Endothelial cell (in vitro differentiated cells): Measurements from ENCODE around the gene OLFML2A. TPM values are rescaled to one million over a fixed set of nuclear protein-coding genes. Genes with fewer than 3 reads are reported as not detected.
"Not testable (repeated sequence)": the region's sequence is repeated elsewhere in the genome, so short reads cannot be mapped to it uniquely, and the experiment has no call there.

ENCODE experiments used
- DNase-seq: peaks from one replicate; pipeline ENCODE4 v3.0.0; 2021; ENCODE audit warnings: low spot score
- H3K27ac Mint-ChIP-seq: one replicate; pipeline ENCODE4 v1.8.0; 2021; ENCODE audit warnings: mixed read lengths, inconsistent platforms; ENCODE audit not compliant: unreplicated experiment
- H3K27me3 Mint-ChIP-seq: one replicate; pipeline ENCODE4 v1.8.0; 2021; ENCODE audit warnings: mild to moderate bottlenecking, moderate library complexity, mixed read lengths, inconsistent platforms; ENCODE audit not compliant: unreplicated experiment
- H3K36me3 Mint-ChIP-seq: one replicate; pipeline ENCODE4 v1.8.0; 2021; ENCODE audit warnings: mild to moderate bottlenecking, low read depth, mixed read lengths, inconsistent platforms; ENCODE audit not compliant: unreplicated experiment
- H3K4me1 Mint-ChIP-seq: one replicate; pipeline ENCODE4 v1.8.0; 2021; ENCODE audit warnings: mild to moderate bottlenecking, mixed read lengths, inconsistent platforms; ENCODE audit not compliant: unreplicated experiment
- H3K4me3 Mint-ChIP-seq: one replicate; pipeline ENCODE4 v1.8.0; 2021; ENCODE audit warnings: mild to moderate bottlenecking, mixed read lengths, inconsistent platforms; ENCODE audit not compliant: unreplicated experiment
- H3K9me3 Mint-ChIP-seq: one replicate; pipeline ENCODE4 v1.8.0; 2021; ENCODE audit warnings: mixed read lengths, inconsistent platforms; ENCODE audit not compliant: unreplicated experiment
- CTCF ChIP-seq: fragments of 200-600 bp; sonication (generic); IDR thresholded peaks from one replicate; pipeline ENCODE4 v1.5.0; 2021; ENCODE audit warnings: antibody characterized with exemption; ENCODE audit not compliant: unreplicated experiment
- total RNA-seq: library from RNA; stranded (reverse); fragmentation: NEBNext Ultra II Directional; extraction: Animal tissue kit (Norgen Biotek cat#: 25700); gene quantifications from one replicate; pipeline ENCODE4 v1.2.1, GENCODE V29; 2021; ENCODE audit not compliant: unreplicated experiment

Gene OLFML2A
- total RNA-seq, 1 donor from 2014 or later, result 18.2 TPM

DNA sequence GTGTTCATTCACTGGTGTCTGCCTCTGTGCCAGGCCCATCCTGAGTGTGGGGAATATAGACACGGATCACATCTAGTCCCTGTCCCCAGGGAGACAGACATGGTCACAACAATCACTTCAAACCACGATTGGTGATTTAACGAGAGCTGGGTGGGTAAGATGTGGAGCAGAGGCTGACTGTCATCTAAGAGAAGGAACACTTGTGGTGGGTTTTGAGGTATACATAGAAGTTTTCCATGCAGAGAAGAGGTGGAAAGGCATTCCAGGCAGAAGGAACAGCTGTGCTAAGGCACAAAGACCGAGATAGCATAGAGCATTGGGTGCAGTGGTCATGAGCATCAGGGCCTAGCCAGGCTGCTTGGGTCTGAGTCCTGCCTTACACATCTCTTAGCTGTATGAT, 53.7 kb downstream of the OLFML2A start:
- no peak for TF ChIP-seq CTCF
- H3K27me3 Mint-ChIP-seq, result no peaks in the 10 kb centered on the region
- H3K9me3 Mint-ChIP-seq, result no peaks in the 10 kb centered on the region
- peaks cover 2% of the 10 kb centered on the region for H3K4me1 Mint-ChIP-seq
- H3K36me3 Mint-ChIP-seq, result no peaks in the 10 kb centered on the region
- no peak overlapping the region for H3K27ac Mint-ChIP-seq
- H3K4me3 Mint-ChIP-seq, result no peak overlapping the region
- DNase-seq, result no peak

- Mint-ChIP-seq H3K36me3 (no peaks in the 10 kb centered on the region), H3K4me3 (no peak overlapping the region), H3K4me1 (peaks cover 2% of the 10 kb centered on the region), H3K27me3 (no peaks in the 10 kb centered on the region), H3K9me3 (no peaks in the 10 kb centered on the region), H3K27ac (no peak overlapping the region)
- TF ChIP-seq CTCF, result no peak
- no peak for DNase-seq
Observed at GRCh38 chr9:124831642-124832364, 54.9 kb downstream of the OLFML2A start.

DNA sequence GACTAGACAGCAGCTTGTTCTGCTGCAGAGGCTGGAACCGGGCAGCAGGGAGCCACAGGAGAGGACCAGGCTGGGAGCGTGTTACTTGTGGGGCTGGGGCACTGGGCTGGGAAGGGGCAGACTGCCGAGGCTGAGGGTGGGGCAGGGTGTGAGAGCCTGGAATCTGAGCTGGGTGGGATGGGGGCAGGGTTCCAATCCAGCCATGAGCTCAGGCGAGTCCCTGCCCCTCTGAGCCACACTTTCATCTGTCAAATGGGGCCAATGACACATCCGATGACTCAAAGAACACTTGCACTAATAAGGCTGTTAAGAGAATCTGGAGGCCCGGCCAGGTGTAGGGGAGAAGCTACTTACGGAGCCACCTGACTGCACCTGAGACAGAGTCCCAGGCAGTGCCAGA, 57.7 kb downstream of the OLFML2A start:
- Mint-ChIP-seq H3K27ac (no peak overlapping the region), H3K36me3 (no peaks in the 10 kb centered on the region), H3K4me1 (peaks cover 2% of the 10 kb centered on the region), H3K27me3 (peaks cover 2% of the 10 kb centered on the region), H3K4me3 (no peak overlapping the region), H3K9me3 (no peaks in the 10 kb centered on the region)
- TF ChIP-seq CTCF, result no peak
- DNase-seq, result no peak

DNA sequence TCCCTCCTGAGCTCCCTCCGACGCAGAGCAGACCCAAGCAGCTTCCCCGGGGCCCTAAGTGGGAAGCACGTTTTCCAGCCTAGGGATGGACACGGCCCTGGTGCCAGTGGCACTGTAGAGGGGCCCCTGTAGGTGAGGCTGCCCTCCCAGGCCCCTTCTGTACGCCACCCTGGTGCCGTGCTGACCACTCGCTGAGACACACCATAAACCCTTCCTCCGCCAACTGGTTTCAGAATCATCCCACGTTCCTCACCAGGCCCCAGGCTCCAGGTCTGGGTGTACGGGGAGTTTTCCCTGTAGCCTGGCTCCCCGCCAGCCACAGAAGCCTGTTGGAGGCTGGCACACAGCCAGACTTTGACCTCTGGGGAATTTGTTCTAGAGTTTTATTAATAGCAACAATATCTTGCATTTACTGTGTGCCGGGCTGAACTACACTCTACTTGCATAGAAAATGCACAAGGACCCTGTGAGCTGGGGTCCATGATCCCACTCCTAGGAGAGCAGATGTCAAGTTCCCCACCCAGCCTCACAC, 58.2 kb downstream of the OLFML2A start:
- Mint-ChIP-seq H3K27me3 (peaks cover 2% of the 10 kb centered on the region), H3K27ac (no peak overlapping the region), H3K4me1 (peaks cover 2% of the 10 kb centered on the region), H3K4me3 (no peak overlapping the region), H3K36me3 (no peaks in the 10 kb centered on the region), H3K9me3 (no peaks in the 10 kb centered on the region)
- no peak for TF ChIP-seq CTCF
- no peak for DNase-seq

- H3K4me1 Mint-ChIP-seq, H3K9me3 Mint-ChIP-seq, H3K36me3 Mint-ChIP-seq, H3K4me3 Mint-ChIP-seq, H3K27me3 Mint-ChIP-seq, H3K27ac Mint-ChIP-seq, DNase-seq: not testable (repeated sequence)
Observed at GRCh38 chr9:124838132-124838531, 61.2 kb downstream of the OLFML2A start.

DNA sequence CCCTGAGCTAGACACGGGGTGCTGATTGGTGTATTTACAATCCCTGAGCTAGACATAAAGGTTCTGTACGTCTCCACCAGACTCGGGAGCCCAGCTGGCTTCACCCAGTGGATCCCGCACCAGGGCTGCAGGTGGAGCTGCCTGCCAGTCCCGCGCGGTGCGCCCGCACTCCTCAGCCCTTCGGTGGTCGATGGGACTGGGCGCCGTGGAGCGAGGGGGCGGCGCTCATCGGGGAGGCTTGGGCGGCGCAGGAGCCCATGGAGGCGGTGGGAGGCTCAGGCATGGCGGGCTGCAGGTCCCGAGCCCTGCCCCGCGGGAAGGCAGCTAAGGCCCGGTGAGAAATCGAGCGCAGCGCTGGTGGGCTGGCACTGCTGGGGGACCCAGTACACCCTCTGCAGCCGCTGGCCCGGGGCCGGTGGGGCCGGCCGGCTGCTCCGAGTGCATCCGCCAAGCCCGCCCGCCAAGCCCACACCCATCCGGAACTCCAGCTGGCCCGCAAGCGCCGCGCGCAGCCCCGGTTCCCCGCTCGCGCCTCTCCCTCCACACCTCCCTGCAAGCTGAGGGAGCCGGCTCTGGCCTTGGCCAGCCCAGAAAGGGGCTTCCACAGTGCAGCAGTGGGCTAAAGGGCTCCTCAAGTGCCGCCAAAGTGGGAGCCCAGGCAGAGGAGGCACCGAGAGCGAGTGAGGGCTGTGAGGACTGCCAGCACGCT, 61.8 kb downstream of the OLFML2A start:
- H3K4me3 Mint-ChIP-seq, H3K4me1 Mint-ChIP-seq, H3K9me3 Mint-ChIP-seq, DNase-seq, H3K36me3 Mint-ChIP-seq, H3K27me3 Mint-ChIP-seq, H3K27ac Mint-ChIP-seq: not testable (repeated sequence)
